Karpas-422 (cell line): Measurements from ENCODE around the gene ASCC3. TPM values are rescaled to one million over a fixed set of nuclear protein-coding genes. Genes with fewer than 3 reads are reported as not detected.
A peak's percentile ranks its signal among the peaks of the same experiment; 100 is the strongest.

Experiments
- DNase-seq: peaks from one replicate; pipeline ENCODE4 v3.0.0-alpha.2; 2015
- H2AFZ ChIP-seq: fragments of 200-600 bp; sonication (generic); 2 replicates; pipeline ENCODE4 v1.6.1; 2014; ENCODE audit warnings: antibody characterized with exemption, low read length, mixed read lengths
- H3K27ac ChIP-seq: fragments of 200-600 bp; sonication (generic); 2 replicates; pipeline ENCODE4 v1.5.1; 2014; ENCODE audit warnings: mild to moderate bottlenecking, low read length, moderate library complexity
- H3K27me3 ChIP-seq: fragments of 200-600 bp; sonication (generic); 2 replicates; pipeline ENCODE4 v1.6.1; 2014; ENCODE audit warnings: low read length, mixed read lengths
- H3K36me3 ChIP-seq: fragments of 200-600 bp; sonication (generic); 2 replicates; pipeline ENCODE4 v1.6.1; 2014; ENCODE audit warnings: low read length, mixed read lengths; ENCODE audit not compliant: insufficient read depth
- H3K4me1 ChIP-seq: fragments of 200-600 bp; sonication (generic); 2 replicates; pipeline ENCODE4 v1.6.1; 2014; ENCODE audit warnings: mild to moderate bottlenecking, low read length, mixed read lengths
- H3K4me2 ChIP-seq: fragments of 200-600 bp; sonication (generic); 2 replicates; pipeline ENCODE4 v1.6.1; 2014; ENCODE audit warnings: low read length, low read depth, mild to moderate bottlenecking; ENCODE audit not compliant: poor library complexity, severe bottlenecking
- H3K4me3 ChIP-seq: fragments of 200-600 bp; sonication (generic); 2 replicates; pipeline ENCODE4 v1.5.1; 2014; ENCODE audit warnings: mild to moderate bottlenecking, antibody characterized with exemption, low read length, mixed read lengths
- H3K79me2 ChIP-seq: fragments of 200-600 bp; sonication (generic); 2 replicates; pipeline ENCODE4 v1.6.1; 2014; ENCODE audit warnings: mild to moderate bottlenecking, low read length, mixed read lengths
- H3K9ac ChIP-seq: fragments of 200-600 bp; sonication (generic); 2 replicates; pipeline ENCODE4 v1.6.0; 2014; ENCODE audit warnings: low read length
- H3K9me2 ChIP-seq: fragments of 200-600 bp; sonication (generic), shearing (Covaris generic); replicated peaks from 2 replicates; pipeline ENCODE4 v1.6.0; 2014; ENCODE audit warnings: mild to moderate bottlenecking, low read length, moderate library complexity; ENCODE audit not compliant: insufficient read depth
- H3K9me3 ChIP-seq: fragments of 300-700, 200-600 bp; sonication (generic); 2 replicates; pipeline ENCODE4 v1.6.1; 2014; ENCODE audit warnings: low read length, mixed read lengths
- H4K20me1 ChIP-seq: fragments of 200-600 bp; sonication (generic); 2 replicates; pipeline ENCODE4 v1.6.1; 2014; ENCODE audit warnings: mild to moderate bottlenecking, antibody characterized with exemption, low read length, low read depth; ENCODE audit not compliant: insufficient read depth
- total RNA-seq: library from RNA; depleted of rRNA; stranded (reverse); fragments of >200 nt; shearing (Covaris generic); gene quantifications from 2 replicates; pipeline ENCODE4 v1.2.3, GENCODE V29; 2014; ENCODE audit warnings: low replicate concordance

The ASCC3 gene
- total RNA-seq, 1 experiment from 2014 or later = 56.2 TPM

GRCh38 chr6:100880149-100880852 is 828 bp downstream of the ASCC3 start:
- Histone ChIP-seq H3K27me3 (no peaks in the 10 kb centered on the region), H2AFZ (no peak overlapping the region), H3K36me3 (peaks cover 16% of the 10 kb centered on the region), H3K4me2 (peak overlapping the region; percentile 93), H4K20me1 (no peaks in the 10 kb centered on the region; the same call in 1 of the 2 replicates), H3K79me2 (peaks cover 71% of the 10 kb centered on the region), H3K9ac (peak overlapping the region; percentile 92), H3K9me2 (no peaks in the 10 kb centered on the region), H3K4me3 (peak overlapping the region; percentile 93), H3K4me1 (peaks cover 38% of the 10 kb centered on the region), H3K27ac (no peak overlapping the region), H3K9me3 (no peaks in the 10 kb centered on the region)
- peak; percentile 61 for DNase-seq

- peaks cover 81% of the 10 kb centered on the region for H3K79me2 ChIP-seq
- H2AFZ ChIP-seq = no peak overlapping the region
- no peaks in the 10 kb centered on the region; the same call in 1 of the 2 replicates for H4K20me1 ChIP-seq
- H3K27ac ChIP-seq = no peak overlapping the region
- peak overlapping the region; percentile 92 for H3K9ac ChIP-seq
- H3K36me3 ChIP-seq = peaks cover 22% of the 10 kb centered on the region
- DNase-seq = no peak
- peaks cover 38% of the 10 kb centered on the region for H3K4me1 ChIP-seq
- H3K9me3 ChIP-seq = no peaks in the 10 kb centered on the region
- H3K9me2 ChIP-seq = no peaks in the 10 kb centered on the region
- H3K27me3 ChIP-seq = no peaks in the 10 kb centered on the region
- H3K4me2 ChIP-seq = peak overlapping the region; percentile 93
- peak overlapping the region; percentile 93 for H3K4me3 ChIP-seq
Measured at GRCh38 chr6:100879317-100879716, 1.8 kb downstream of the ASCC3 start.

GRCh38 chr6:100877851-100878250 is 3.3 kb downstream of the ASCC3 start:
- Histone ChIP-seq H3K27me3 (no peaks in the 10 kb centered on the region), H2AFZ (no peak overlapping the region), H4K20me1 (no peaks in the 10 kb centered on the region; the same call in 1 of the 2 replicates), H3K4me1 (peaks cover 38% of the 10 kb centered on the region), H3K79me2 (peaks cover 96% of the 10 kb centered on the region), H3K4me3 (no peak overlapping the region), H3K9ac (no peak overlapping the region), H3K36me3 (peaks cover 22% of the 10 kb centered on the region), H3K27ac (no peak overlapping the region), H3K9me3 (no peaks in the 10 kb centered on the region), H3K9me2 (no peaks in the 10 kb centered on the region), H3K4me2 (peak overlapping the region; percentile 93)
- no peak for DNase-seq

GRCh38 chr6:100876251-100876650 is 4.9 kb downstream of the ASCC3 start:
- peaks cover 30% of the 10 kb centered on the region for H3K36me3 ChIP-seq
- no peak overlapping the region for H3K4me3 ChIP-seq
- H3K4me2 ChIP-seq = no peak overlapping the region

GRCh38 chr6:100865525-100865924 is 15.6 kb downstream of the ASCC3 start:
- Histone ChIP-seq H3K4me2 (no peak overlapping the region), H3K9me2 (no peaks in the 10 kb centered on the region), H3K4me3 (no peak overlapping the region), H3K9ac (no peak overlapping the region), H3K9me3 (no peaks in the 10 kb centered on the region), H4K20me1 (no peaks in the 10 kb centered on the region), H3K79me2 (peaks cover 91% of the 10 kb centered on the region), H3K27me3 (no peaks in the 10 kb centered on the region), H3K27ac (no peak overlapping the region), H2AFZ (no peak overlapping the region), H3K4me1 (no peaks in the 10 kb centered on the region), H3K36me3 (peaks cover 81% of the 10 kb centered on the region)
- no peak for DNase-seq

More at GRCh38 chr6:100876251-100876650, 4.9 kb downstream of the ASCC3 start:
- Histone ChIP-seq H2AFZ (no peak overlapping the region), H3K27me3 (no peaks in the 10 kb centered on the region), H3K27ac (no peak overlapping the region), H4K20me1 (no peaks in the 10 kb centered on the region; the same call in 1 of the 2 replicates), H3K9me3 (no peaks in the 10 kb centered on the region), H3K9me2 (no peaks in the 10 kb centered on the region), H3K79me2 (peaks cover 99% of the 10 kb centered on the region), H3K4me1 (peaks cover 28% of the 10 kb centered on the region), H3K9ac (no peak overlapping the region)
- DNase-seq = no peak

GRCh38 chr6:100862063-100862462 is 19.1 kb downstream of the ASCC3 start:
- Histone ChIP-seq H2AFZ (no peak overlapping the region), H3K27me3 (no peaks in the 10 kb centered on the region), H3K4me2 (no peak overlapping the region), H4K20me1 (no peaks in the 10 kb centered on the region), H3K9ac (no peak overlapping the region), H3K36me3 (peaks cover 96% of the 10 kb centered on the region), H3K79me2 (peaks cover 86% of the 10 kb centered on the region), H3K27ac (no peak overlapping the region), H3K9me2 (no peaks in the 10 kb centered on the region), H3K9me3 (peaks cover 14% of the 10 kb centered on the region), H3K4me3 (no peak overlapping the region), H3K4me1 (no peaks in the 10 kb centered on the region)
- DNase-seq = no peak

GRCh38 chr6:100856146-100856545 is 25.0 kb downstream of the ASCC3 start:
- no peaks in the 10 kb centered on the region for H3K9me2 ChIP-seq
- H3K9me3 ChIP-seq = peaks cover 14% of the 10 kb centered on the region
- H3K27ac ChIP-seq = no peak overlapping the region
- H3K4me2 ChIP-seq = no peak overlapping the region
- peaks cover 79% of the 10 kb centered on the region for H3K36me3 ChIP-seq
- no peak overlapping the region for H3K4me3 ChIP-seq
- no peaks in the 10 kb centered on the region for H3K4me1 ChIP-seq
- no peak for DNase-seq
- H3K27me3 ChIP-seq = no peaks in the 10 kb centered on the region
- H3K79me2 ChIP-seq = peaks cover 81% of the 10 kb centered on the region
- no peak overlapping the region for H2AFZ ChIP-seq
- H4K20me1 ChIP-seq = no peaks in the 10 kb centered on the region
- H3K9ac ChIP-seq = no peak overlapping the region

- H2AFZ ChIP-seq = no peak overlapping the region
- H3K9me2 ChIP-seq = no peaks in the 10 kb centered on the region
- no peak for DNase-seq
- H3K4me1 ChIP-seq = peaks cover under 1% of the 10 kb centered on the region
- H3K4me3 ChIP-seq = no peak overlapping the region
- H3K27me3 ChIP-seq = no peaks in the 10 kb centered on the region
- H4K20me1 ChIP-seq = no peaks in the 10 kb centered on the region
- peaks cover 63% of the 10 kb centered on the region for H3K36me3 ChIP-seq
- peaks cover 82% of the 10 kb centered on the region for H3K79me2 ChIP-seq
- H3K9me3 ChIP-seq = no peaks in the 10 kb centered on the region
- H3K9ac ChIP-seq = no peak overlapping the region
- H3K27ac ChIP-seq = no peak overlapping the region
- no peak overlapping the region for H3K4me2 ChIP-seq
Measured at GRCh38 chr6:100851819-100852218, 29.3 kb downstream of the ASCC3 start.
